Fibroblast of pulmonary artery (primary cell): Measurements from ENCODE around the gene ZFHX3.
A peak's percentile ranks its signal among the peaks of the same experiment; 100 is the strongest.

ENCODE experiments used
- DNase-seq: peaks from one replicate; pipeline ENCODE4 v3.0.0-alpha.2; 2010; ENCODE audit warnings: low read depth
- H3K4me3 ChIP-seq: replicated peaks from 2 replicates; pipeline ENCODE4 v1.5.1; 2011; ENCODE audit warnings: low read depth, mild to moderate bottlenecking, control low read depth, low read length, moderate library complexity
- CTCF ChIP-seq: IDR thresholded peaks from 2 replicates; pipeline ENCODE4 v1.5.1; 2011; ENCODE audit warnings: mild to moderate bottlenecking, control low read depth, low read length, inconsistent platforms; ENCODE audit errors: missing control alignments

The ZFHX3 gene

DNA sequence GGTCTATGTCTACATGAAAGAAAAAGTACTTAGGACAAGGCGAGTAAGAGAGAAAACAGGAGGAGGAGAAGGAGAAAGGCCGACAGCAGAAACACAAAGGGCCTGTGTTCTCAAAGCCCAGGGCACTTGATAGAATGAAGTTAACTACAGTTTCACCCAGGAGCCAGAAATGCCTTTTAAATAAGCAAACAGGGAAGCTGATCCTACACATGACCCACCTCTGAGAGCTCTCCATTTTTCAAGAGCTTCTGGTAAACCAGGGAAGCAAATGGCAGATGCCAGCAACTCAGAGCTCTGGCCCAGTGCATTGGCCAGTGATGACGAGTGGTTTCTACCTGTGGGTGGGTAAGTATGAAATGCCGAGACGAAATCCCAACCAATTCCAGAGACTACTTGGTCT lies 163.4 kb downstream of the ZFHX3 start:
- DNase-seq: no peak
- H3K4me3 ChIP-seq: no peak overlapping the region
- no peak for TF ChIP-seq CTCF

GRCh38 chr16:72884037-72884436 lies 163.9 kb downstream of the ZFHX3 start:
- DNase-seq: peak; percentile 28
- TF ChIP-seq CTCF: no peak
- no peak overlapping the region for H3K4me3 ChIP-seq

- TF ChIP-seq CTCF: no peak
- H3K4me3 ChIP-seq: no peak overlapping the region
- DNase-seq: no peak
Measured at GRCh38 chr16:72879846-72880245, 168.1 kb downstream of the ZFHX3 start.

- TF ChIP-seq CTCF: no peak
- peak; percentile 85 for DNase-seq
- no peak overlapping the region for H3K4me3 ChIP-seq
Measured at GRCh38 chr16:72878301-72879269, 169.3 kb downstream of the ZFHX3 start.

DNA sequence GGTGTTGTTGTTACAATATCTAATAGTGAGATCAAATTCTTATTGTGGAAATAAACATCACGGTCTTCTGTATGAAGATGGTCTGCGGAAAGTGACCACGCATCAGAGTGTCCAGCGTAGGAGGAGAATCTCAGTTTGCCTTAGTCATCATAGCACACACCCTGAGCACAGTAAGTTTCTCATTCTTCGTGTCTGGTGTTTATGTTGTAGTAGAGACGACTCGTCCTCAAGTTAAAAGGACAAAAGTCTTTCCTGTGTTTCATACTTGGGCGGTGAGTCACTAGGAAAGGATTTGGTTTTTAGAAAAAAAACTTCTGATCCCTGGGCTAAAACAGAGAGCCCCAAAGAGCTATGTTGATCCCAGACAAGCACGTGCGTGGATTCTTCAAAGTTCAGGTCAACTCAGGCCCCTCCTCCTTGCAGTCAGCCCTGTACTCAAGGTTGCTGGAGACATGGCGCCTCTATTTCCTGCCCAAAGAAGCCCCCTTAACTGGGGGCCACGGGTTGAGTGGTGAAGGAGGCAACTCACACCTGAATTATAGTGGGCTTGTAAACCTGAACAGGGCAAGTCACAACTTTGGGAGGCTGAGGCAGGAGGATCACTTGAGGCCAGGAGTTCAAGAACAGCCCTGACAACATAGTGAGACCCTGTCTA lies 170.4 kb downstream of the ZFHX3 start:
- TF ChIP-seq CTCF: no peak
- H3K4me3 ChIP-seq: no peak overlapping the region
- DNase-seq: peak; percentile 81

DNA sequence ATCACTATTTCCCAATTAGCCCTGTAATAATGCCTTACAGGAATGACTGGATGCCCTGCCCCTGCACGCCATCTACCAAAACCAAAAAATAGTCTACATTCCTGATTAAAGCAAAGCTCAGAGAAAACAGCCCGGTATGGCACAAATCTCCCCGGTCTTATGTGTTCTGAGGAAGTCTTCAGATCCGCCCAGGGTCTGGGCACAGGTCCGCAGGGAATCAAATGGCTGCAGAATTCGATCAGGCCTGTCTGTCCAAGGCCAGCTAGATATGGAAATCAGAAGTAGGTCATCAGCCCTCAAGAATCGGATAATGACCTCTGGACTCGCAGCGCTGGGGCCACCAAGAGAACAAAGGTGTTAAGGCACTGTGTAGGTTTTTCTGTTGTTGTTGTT lies 171.0 kb downstream of the ZFHX3 start:
- no peak for TF ChIP-seq CTCF
- peak; percentile 26 for DNase-seq
- no peak overlapping the region for H3K4me3 ChIP-seq

GRCh38 chr16:72876221-72876620 lies 171.7 kb downstream of the ZFHX3 start:
- peak; percentile 86 for DNase-seq

More at GRCh38 chr16:72876221-72876620, 171.7 kb downstream of the ZFHX3 start:
- no peak overlapping the region for H3K4me3 ChIP-seq
- TF ChIP-seq CTCF: no peak
